ENCODE results near the gene SFXN5. TPM values are rescaled to one million over a fixed set of nuclear protein-coding genes. Genes with fewer than 3 reads are reported as not detected.

The SFXN5 gene
- total RNA-seq, 1 experiment from 2014 or later: 15.2 TPM

- H3K36me3 ChIP-seq (ENCODE audit: low read depth): no peaks in the 10 kb centered on the region
- H3K27ac ChIP-seq: no peak overlapping the region
- H3K4me1 ChIP-seq (replicated peaks; ENCODE audit: insufficient read depth): no peaks in the 10 kb centered on the region
- no peak overlapping the region for H3K4me2 ChIP-seq
- no peaks in the 10 kb centered on the region; the same call in 1 of the 2 replicates for H4K20me1 ChIP-seq (ENCODE audit: insufficient read depth)
- ChIA-PET CTCF (no interaction called here), POLR2A (ENCODE audit: unreplicated experiment) (no interaction called here)
- no peak overlapping the region for H2AFZ ChIP-seq
- BruUV-seq (replicated peaks): no TSS peak
- H3K27me3 ChIP-seq (ENCODE audit: insufficient read depth, low read depth): no peaks in the 10 kb centered on the region
- no peak for DNase-seq
- H3K9me3 ChIP-seq (ENCODE audit: insufficient read depth, low read depth): no peaks in the 10 kb centered on the region
- no peaks in the 10 kb centered on the region for H3K79me2 ChIP-seq (ENCODE audit: low read depth)
- H3K4me3 ChIP-seq: no peak overlapping the region
- intact Hi-C loops (cut with micrococcal nuclease; ENCODE audit: unreplicated experiment): no loop called here
- H3F3A ChIP-seq (ENCODE audit: insufficient read depth, low read depth): no peaks in the 10 kb centered on the region
- no peaks in the 10 kb centered on the region for H3K9me2 ChIP-seq (ENCODE audit: insufficient read depth)
- no peak for TF ChIP-seq EZH2 (IDR thresholded peaks at IDR 0.05; ENCODE audit: low read depth)
- no peak for TF ChIP-seq CTCF (conservative IDR thresholded peaks at IDR 0.05)
Observed at GRCh38 chr2:72952110-72952823, 119.2 kb downstream of the SFXN5 start.

GRCh38 chr2:72951303-72952095, 120.0 kb downstream of the SFXN5 start:
- Histone ChIP-seq H3K4me2 (no peak overlapping the region), H3K27ac (no peak overlapping the region), H3K4me3 (no peak overlapping the region), H3K9me2 (ENCODE audit: insufficient read depth) (no peaks in the 10 kb centered on the region), H3K36me3 (ENCODE audit: low read depth) (no peaks in the 10 kb centered on the region), H3K4me1 (replicated peaks; ENCODE audit: insufficient read depth) (no peaks in the 10 kb centered on the region), H3K79me2 (ENCODE audit: low read depth) (no peaks in the 10 kb centered on the region), H3K27me3 (ENCODE audit: insufficient read depth, low read depth) (no peaks in the 10 kb centered on the region), H4K20me1 (ENCODE audit: insufficient read depth) (no peaks in the 10 kb centered on the region; the same call in 1 of the 2 replicates), H2AFZ (no peak overlapping the region), H3K9me3 (ENCODE audit: insufficient read depth, low read depth) (no peaks in the 10 kb centered on the region), H3F3A (ENCODE audit: insufficient read depth, low read depth) (no peaks in the 10 kb centered on the region)
- ChIA-PET CTCF (no interaction called here), POLR2A (ENCODE audit: unreplicated experiment) (interaction anchor here (0.6 kb wide), 1 partner anchor 273 kb away, joined by 6 read pairs; no protein-coding TSS in a partner anchor)
- DNase-seq: no peak
- no TSS peak for BruUV-seq (replicated peaks)
- intact Hi-C loops (cut with micrococcal nuclease; ENCODE audit: unreplicated experiment): no loop called here
- no peak for TF ChIP-seq CTCF (conservative IDR thresholded peaks at IDR 0.05)
- TF ChIP-seq EZH2 (IDR thresholded peaks at IDR 0.05; ENCODE audit: low read depth): no peak

- Histone ChIP-seq H3K4me3 (no peak overlapping the region), H3K4me1 (replicated peaks; ENCODE audit: insufficient read depth) (no peaks in the 10 kb centered on the region), H3K9me2 (ENCODE audit: insufficient read depth) (no peaks in the 10 kb centered on the region), H4K20me1 (ENCODE audit: insufficient read depth) (no peaks in the 10 kb centered on the region; the same call in 1 of the 2 replicates), H3K9me3 (ENCODE audit: insufficient read depth, low read depth) (no peaks in the 10 kb centered on the region), H3K27me3 (ENCODE audit: insufficient read depth, low read depth) (no peaks in the 10 kb centered on the region), H3K27ac (no peak overlapping the region), H3K4me2 (no peak overlapping the region), H3F3A (ENCODE audit: insufficient read depth, low read depth) (no peaks in the 10 kb centered on the region), H3K36me3 (ENCODE audit: low read depth) (no peaks in the 10 kb centered on the region), H2AFZ (no peak overlapping the region), H3K79me2 (ENCODE audit: low read depth) (no peaks in the 10 kb centered on the region)
- POLR2A ChIA-PET (ENCODE audit: unreplicated experiment): no interaction called here
- no TSS peak for BruUV-seq (replicated peaks)
- CTCF ChIA-PET: no interaction called here
- DNase-seq: no peak
- intact Hi-C loops (cut with micrococcal nuclease; ENCODE audit: unreplicated experiment): no loop called here
- no peak for TF ChIP-seq EZH2 (IDR thresholded peaks at IDR 0.05; ENCODE audit: low read depth)
- TF ChIP-seq CTCF (conservative IDR thresholded peaks at IDR 0.05): no peak
Observed at GRCh38 chr2:72950558-72951255, 120.8 kb downstream of the SFXN5 start.

All from PC-9 (cell line).